ENCODE results near the gene PRF1. TPM values are rescaled to one million over a fixed set of nuclear protein-coding genes. Genes with fewer than 3 reads are reported as not detected.

Gene PRF1
- total RNA-seq, 2 donors from 2014 or later, result not detected

- no peak overlapping the region for H3K4me3 Mint-ChIP-seq
Observed at GRCh38 chr10:70650104-70650503, 47.6 kb upstream of the PRF1 start.

GRCh38 chr10:70649526-70649925 is 47.0 kb upstream of the PRF1 start:
- no peak overlapping the region for H3K27ac ChIP-seq (ENCODE audit: low read depth, low read length)
- H3K9me3 ChIP-seq (ENCODE audit: control insufficient read depth, low read length), result peaks cover 21% of the 10 kb centered on the region
- no peak for DNase-seq
- H3K4me1 ChIP-seq (ENCODE audit: control insufficient read depth, insufficient read depth, low read length), result no peaks in the 10 kb centered on the region
- H3K9me3 Mint-ChIP-seq, result peaks cover 61% of the 10 kb centered on the region
- H3K36me3 Mint-ChIP-seq (ENCODE audit: low read depth), result peaks cover 2% of the 10 kb centered on the region
- H3K27me3 Mint-ChIP-seq (ENCODE audit: insufficient read depth), result peaks cover 2% of the 10 kb centered on the region
- H3K27me3 ChIP-seq (ENCODE audit: control insufficient read depth, insufficient read depth, low read length, poor library complexity, severe bottlenecking), result no peaks in the 10 kb centered on the region
- H3K36me3 ChIP-seq (ENCODE audit: control insufficient read depth, insufficient read depth, low read length), result no peaks in the 10 kb centered on the region
- no peak overlapping the region for H3K27ac Mint-ChIP-seq
- WGBS, 2 experiments (ENCODE audit: insufficient coverage in 1 of 2, insufficient read length in 1 of 2), result 81 to 85% methylated on average over 3 to 4 of the region's 4 CpGs
- no peak overlapping the region for H3K4me3 Mint-ChIP-seq
- no peak for TF ChIP-seq CTCF (conservative IDR thresholded peaks at IDR 0.05)
- H3K4me1 Mint-ChIP-seq, result peaks cover 3% of the 10 kb centered on the region
- H3K9ac ChIP-seq (ENCODE audit: extremely low read depth, low read length, poor library complexity, severe bottlenecking), result no peak overlapping the region
- H3K4me3 ChIP-seq (ENCODE audit: low read length), result no peak overlapping the region

More at GRCh38 chr10:70650104-70650503, 47.6 kb upstream of the PRF1 start:
- H3K36me3 Mint-ChIP-seq (ENCODE audit: low read depth), result peaks cover 2% of the 10 kb centered on the region
- peaks cover 61% of the 10 kb centered on the region for H3K9me3 Mint-ChIP-seq
- Histone ChIP-seq H3K27me3 (ENCODE audit: control insufficient read depth, insufficient read depth, low read length, poor library complexity, severe bottlenecking) (no peaks in the 10 kb centered on the region), H3K4me3 (ENCODE audit: low read length) (no peak overlapping the region), H3K27ac (ENCODE audit: low read depth, low read length) (no peak overlapping the region), H3K9me3 (ENCODE audit: control insufficient read depth, low read length) (peaks cover 21% of the 10 kb centered on the region), H3K4me1 (ENCODE audit: control insufficient read depth, insufficient read depth, low read length) (no peaks in the 10 kb centered on the region), H3K36me3 (ENCODE audit: control insufficient read depth, insufficient read depth, low read length) (no peaks in the 10 kb centered on the region), H3K9ac (ENCODE audit: extremely low read depth, low read length, poor library complexity, severe bottlenecking) (no peak overlapping the region)
- no peak overlapping the region for H3K27ac Mint-ChIP-seq
- H3K4me1 Mint-ChIP-seq, result no peaks in the 10 kb centered on the region
- no peak for DNase-seq
- no peak for TF ChIP-seq CTCF (conservative IDR thresholded peaks at IDR 0.05)
- WGBS, 2 experiments (ENCODE audit: insufficient coverage in 1 of 2, insufficient read length in 1 of 2), result 82 to 89% methylated on average over 3 of the region's 3 CpGs
- H3K27me3 Mint-ChIP-seq (ENCODE audit: insufficient read depth), result peaks cover 2% of the 10 kb centered on the region

- Histone ChIP-seq H3K27me3 (ENCODE audit: control insufficient read depth, insufficient read depth, low read length, poor library complexity, severe bottlenecking) (no peaks in the 10 kb centered on the region), H3K36me3 (ENCODE audit: control insufficient read depth, insufficient read depth, low read length) (no peaks in the 10 kb centered on the region), H3K4me3 (ENCODE audit: low read length) (no peak overlapping the region), H3K9ac (ENCODE audit: extremely low read depth, low read length, poor library complexity, severe bottlenecking) (no peak overlapping the region), H3K9me3 (ENCODE audit: control insufficient read depth, low read length) (peaks cover 21% of the 10 kb centered on the region), H3K4me1 (ENCODE audit: control insufficient read depth, insufficient read depth, low read length) (no peaks in the 10 kb centered on the region), H3K27ac (ENCODE audit: low read depth, low read length) (no peak overlapping the region)
- WGBS, 2 experiments (ENCODE audit: insufficient coverage in 1 of 2, insufficient read length in 1 of 2), result 91 to 100% methylated on average over 2 to 3 of the region's 3 CpGs
- DNase-seq, result no peak
- H3K36me3 Mint-ChIP-seq (ENCODE audit: low read depth), result peaks cover 2% of the 10 kb centered on the region
- H3K27ac Mint-ChIP-seq, result no peak overlapping the region
- H3K9me3 Mint-ChIP-seq, result peaks cover 61% of the 10 kb centered on the region
- peaks cover 4% of the 10 kb centered on the region for H3K4me1 Mint-ChIP-seq
- H3K27me3 Mint-ChIP-seq (ENCODE audit: insufficient read depth), result peaks cover 2% of the 10 kb centered on the region
- no peak overlapping the region for H3K4me3 Mint-ChIP-seq
- TF ChIP-seq CTCF (conservative IDR thresholded peaks at IDR 0.05), result no peak
Observed at GRCh38 chr10:70648427-70648826, 45.9 kb upstream of the PRF1 start.
